GM18499 (cell line): Measurements from ENCODE around the gene ATP6V1F.

Experiments used
- ATAC-seq: cut with Tn5 transposase; IDR thresholded peaks from one replicate; pipeline ENCODE4 v1.9.1; 2021; ENCODE audit warnings: moderate number of reproducible peaks; ENCODE audit not compliant: insufficient read depth, unreplicated experiment

The ATP6V1F gene

GRCh38 chr7:128835231-128835751 is 27.4 kb upstream of the ATP6V1F start:
- ATAC-seq, result no peak

- no peak for ATAC-seq
Measured at GRCh38 chr7:128835790-128836641, 26.6 kb upstream of the ATP6V1F start.

GRCh38 chr7:128836729-128837348 is 25.8 kb upstream of the ATP6V1F start:
- ATAC-seq, result no peak

GRCh38 chr7:128837521-128837921 is 25.1 kb upstream of the ATP6V1F start:
- ATAC-seq, result no peak

GRCh38 chr7:128838109-128838779 is 24.4 kb upstream of the ATP6V1F start:
- no peak for ATAC-seq

GRCh38 chr7:128838981-128839731 is 23.5 kb upstream of the ATP6V1F start:
- no peak for ATAC-seq

GRCh38 chr7:128839751-128840177 is 22.9 kb upstream of the ATP6V1F start:
- ATAC-seq, result no peak

- no peak for ATAC-seq
Measured at GRCh38 chr7:128840326-128841170, 22.1 kb upstream of the ATP6V1F start.

- no peak for ATAC-seq
Measured at GRCh38 chr7:128841171-128841690, 21.4 kb upstream of the ATP6V1F start.

GRCh38 chr7:128841921-128842673 is 20.6 kb upstream of the ATP6V1F start:
- no peak for ATAC-seq

GRCh38 chr7:128842674-128843641 is 19.7 kb upstream of the ATP6V1F start:
- no peak for ATAC-seq

GRCh38 chr7:128843938-128844621 is 18.6 kb upstream of the ATP6V1F start:
- no peak for ATAC-seq

GRCh38 chr7:128844777-128845311 is 17.8 kb upstream of the ATP6V1F start:
- no peak for ATAC-seq

- ATAC-seq, result no peak
Measured at GRCh38 chr7:128845475-128845874, 17.2 kb upstream of the ATP6V1F start.

- no peak for ATAC-seq
Measured at GRCh38 chr7:128845987-128846386, 16.7 kb upstream of the ATP6V1F start.

GRCh38 chr7:128846781-128847444 is 15.7 kb upstream of the ATP6V1F start:
- no peak for ATAC-seq
